CD4-positive, alpha-beta T cell treated with Interleukin-1 beta for 1 hour (primary cell): ENCODE results near the gene ST8SIA1.
A peak's percentile ranks its signal among the peaks of the same experiment; 100 is the strongest.

Source experiments
- DNase-seq, 2 donors: peaks; one replicate each; pipeline ENCODE4 v3.0.0-alpha.2; 2020 to 2022

The ST8SIA1 gene

GRCh38 chr12:22329621-22330020 is 4.9 kb downstream of the ST8SIA1 start:
- DNase-seq: no peak

GRCh38 chr12:22325218-22325617 is 9.3 kb downstream of the ST8SIA1 start:
- no peak for DNase-seq

- DNase-seq: no peak
These were observed 12.4 kb downstream of the ST8SIA1 start for GRCh38 chr12:22322091-22322490.

GRCh38 chr12:22321638-22322037 is 12.9 kb downstream of the ST8SIA1 start:
- peak; percentile 17 to 55 for DNase-seq

- no peak for DNase-seq
These were observed 13.4 kb downstream of the ST8SIA1 start for GRCh38 chr12:22321018-22321605.

- no peak for DNase-seq
These were observed 16.3 kb downstream of the ST8SIA1 start for GRCh38 chr12:22318108-22318737.

- no peak for DNase-seq
These were observed 20.6 kb downstream of the ST8SIA1 start for GRCh38 chr12:22313963-22314330.

GRCh38 chr12:22313286-22313962 is 21.1 kb downstream of the ST8SIA1 start:
- no peak for DNase-seq

GRCh38 chr12:22312336-22312735 is 22.2 kb downstream of the ST8SIA1 start:
- DNase-seq: no peak

GRCh38 chr12:22310709-22311108 is 23.8 kb downstream of the ST8SIA1 start:
- no peak for DNase-seq

- no peak for DNase-seq
These were observed 24.2 kb downstream of the ST8SIA1 start for GRCh38 chr12:22310275-22310674.

GRCh38 chr12:22307811-22308210 is 26.7 kb downstream of the ST8SIA1 start:
- no peak for DNase-seq

- DNase-seq: no peak
These were observed 28.2 kb downstream of the ST8SIA1 start for GRCh38 chr12:22306311-22306710.

GRCh38 chr12:22304341-22304740 is 30.2 kb downstream of the ST8SIA1 start:
- no peak for DNase-seq

- no peak for DNase-seq
These were observed 35.1 kb downstream of the ST8SIA1 start for GRCh38 chr12:22299294-22299912.

GRCh38 chr12:22289250-22289649 is 45.3 kb downstream of the ST8SIA1 start:
- no peak for DNase-seq

- peak in 1 of 2 donors; percentile 15 for DNase-seq
These were observed 46.5 kb downstream of the ST8SIA1 start for GRCh38 chr12:22287776-22288621.

GRCh38 chr12:22287101-22287500 is 47.4 kb downstream of the ST8SIA1 start:
- DNase-seq: no peak

GRCh38 chr12:22286569-22286968 is 47.9 kb downstream of the ST8SIA1 start:
- no peak for DNase-seq

GRCh38 chr12:22285846-22286245 is 48.7 kb downstream of the ST8SIA1 start:
- DNase-seq: no peak

GRCh38 chr12:22284871-22285270 is 49.6 kb downstream of the ST8SIA1 start:
- no peak for DNase-seq

GRCh38 chr12:22283508-22283907 is 51.0 kb downstream of the ST8SIA1 start:
- no peak for DNase-seq

GRCh38 chr12:22283006-22283506 is 51.5 kb downstream of the ST8SIA1 start:
- no peak for DNase-seq
